Heart right ventricle (tissue), 16 donors: ENCODE measurements around the gene ETFDH. TPM values are rescaled to one million over a fixed set of nuclear protein-coding genes. Genes with fewer than 3 reads are reported as not detected.

Experiments
- ATAC-seq, 8 donors: fragments of 200-7000 bp; cut with Tn5 transposase; one replicate each; pipeline ENCODE4 v1.9.1; 2020; ENCODE audit warnings: mild to moderate bottlenecking in 8 of 8, moderate library complexity in 8 of 8, moderate number of reproducible peaks in 1 of 8
- DNase-seq, 2 donors: peaks; one replicate each; pipeline ENCODE4 v3.0.0-alpha.2; 2020
- H3K27ac ChIP-seq, 10 donors: fragments of 200-600 bp; sonication (generic) in 2 of 10; one replicate each; pipeline versions ENCODE4 v1.5.0 to v1.8.0; 2020 to 2022; ENCODE audit warnings: mild to moderate bottlenecking in 3 of 10
- H3K27me3 ChIP-seq, 7 donors: fragments of 200-600 bp; one replicate each; pipeline ENCODE4 v1.8.0; 2021 to 2022; ENCODE audit warnings: mild to moderate bottlenecking in 2 of 7
- H3K36me3 ChIP-seq, 9 donors: fragments of 200-600 bp; sonication (generic) in 1 of 9; one replicate each; pipeline versions ENCODE4 v1.5.0 to v1.8.0; 2020 to 2022; ENCODE audit warnings: mild to moderate bottlenecking in 2 of 9
- H3K4me1 ChIP-seq, 9 donors: fragments of 200-600 bp; sonication (generic) in 1 of 9; one replicate each; pipeline versions ENCODE4 v1.5.0 to v1.8.0; 2020 to 2022; ENCODE audit warnings: mild to moderate bottlenecking in 4 of 9
- H3K4me3 ChIP-seq, 10 donors: fragments of 200-600 bp; sonication (generic) in 2 of 10; one replicate each; pipeline versions ENCODE4 v1.5.0 to v1.8.0; 2020 to 2022; ENCODE audit warnings: mild to moderate bottlenecking in 7 of 10, moderate library complexity in 2 of 10
- H3K9me3 ChIP-seq, 11 donors: fragments of 200-600 bp in 10 of 11; sonication (generic) in 2 of 11; one replicate each; pipeline versions ENCODE4 v1.5.0 to v1.8.0; 2013 to 2022; ENCODE audit warnings: mild to moderate bottlenecking in 2 of 11, control low read depth in 1 of 11, moderate library complexity in 1 of 11
- WGBS, 2 donors: extraction: QIAGEN DNeasy Blood & Tissue Kit; methylation state at CpG; one replicate each; pipeline ENCODE4 v1.1.7; 2013; ENCODE audit warnings: inconsistent platforms in 1 of 2; 5-methylcytosine and 5-hydroxymethylcytosine counted together
- intact Hi-C, 10 donors: fragments of 100-400 bp; cut with DNase I; formaldehyde crosslinking; loops; one replicate each; pipeline versions ENCODE4 v1.11.1 to v1.14.2; 2022
- polyA plus RNA-seq, 2 donors: library from polyadenylated mRNA; stranded (reverse); fragments of 200-250 nt; gene quantifications; one replicate each; pipeline ENCODE4 v1.2.3, GENCODE V29; 2013
- total RNA-seq, 10 donors: library from RNA; stranded (reverse); fragmentation: NEBNext Ultra II Directional in 3 of 10; extraction: Animal tissue kit (Norgen Biotek cat#: 25700) in 3 of 10; gene quantifications; one replicate each; pipeline versions ENCODE4 v1.2.1 to v1.2.4, GENCODE V29; 2021 to 2023
- TF ChIP-seq, protein P1 (sequence below), 9 donors: fragments of 200-600 bp; sonication (generic) in 2 of 9; IDR thresholded peaks; one replicate each; pipeline versions ENCODE4 v1.5.0 to v1.8.0; 2021 to 2022; ENCODE audit warnings: antibody characterized with exemption in 9 of 9, mild to moderate bottlenecking in 5 of 9, moderate library complexity in 1 of 9
- donor health status: Arrhythmogenic right ventricular cardiomyopathy.
- donor health status: ischemic (EF 13 %, LVEDD 7.1; RV severe dilation, severe dysfunction).
- donor health status: healthy with polysubstance abuse.
- donor health status: DM: no; HTN: yes; CAD: no.
- donor health status: DM: no; HTN: no; CAD: no.
- donor health status: ischemic (EF 25% LVEDD 6.9; RV normal size, moderate dysfunction).
- donor health status: ischemic (EF 25% LVEDD 5.7; RV mildly dilated, moderate dysfunction).
- donor health status: healthy.
- donor health status: DM: yes; HTN: yes; CAD: no.
- donor health status: Ischemic cardiomyopathy.
- donor health status: ischemic (EF 35%, LVEDD 5.7; RV mildly dilated, moderate dysfunction).
- donor health status: nonischemic (EF 11% LVEDD 7.7; RV severe dilation, severe dysfunction).
- donor health status: DM: yes; HTN: yes; CAD: no.
- donor health status: PGD.
- donor health status: ischemic (EF 29% LVEDD 5.4; RV normal size, mild dysfunction).
- donor health status: nonischemic (EF 23%, LVEDD 6.1; RV moderate dilation, normal function).

Gene ETFDH
- total and polyA plus RNA-seq, 12 donors: 47.3 to 305 (median 192) TPM

DNA sequence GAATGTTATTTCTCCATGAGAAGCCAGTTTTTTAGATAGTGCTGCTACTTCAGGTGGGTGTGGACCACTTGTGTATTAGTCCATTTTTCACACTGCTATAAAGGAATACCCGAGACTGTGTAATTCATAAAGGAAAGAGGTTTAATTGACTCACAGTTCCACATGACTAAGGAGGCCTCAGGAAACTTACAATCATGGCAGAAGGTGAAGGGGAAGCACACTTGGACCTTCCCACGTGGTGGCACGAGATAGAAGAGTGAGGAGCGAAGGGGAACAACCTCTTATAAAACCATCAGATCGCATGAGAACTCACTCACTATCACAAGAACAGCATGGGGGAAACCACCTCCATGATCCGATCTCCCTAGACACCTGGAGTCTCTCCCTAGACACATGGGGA is 54.5 kb downstream of the ETFDH start:
- intact Hi-C loops: loop anchor here (5.0 to 10.0 kb wide), 8 partner anchors 41 to 728 kb away; partner anchors contain the start of gene FNIP2 (in 1 of the 10)
- DNase-seq (no peak), ATAC-seq (no peak)
- no peaks in the 10 kb centered on the region for H3K27me3 ChIP-seq
- H3K36me3 ChIP-seq: no peaks in the 10 kb centered on the region
- TF ChIP-seq, protein P1, sequence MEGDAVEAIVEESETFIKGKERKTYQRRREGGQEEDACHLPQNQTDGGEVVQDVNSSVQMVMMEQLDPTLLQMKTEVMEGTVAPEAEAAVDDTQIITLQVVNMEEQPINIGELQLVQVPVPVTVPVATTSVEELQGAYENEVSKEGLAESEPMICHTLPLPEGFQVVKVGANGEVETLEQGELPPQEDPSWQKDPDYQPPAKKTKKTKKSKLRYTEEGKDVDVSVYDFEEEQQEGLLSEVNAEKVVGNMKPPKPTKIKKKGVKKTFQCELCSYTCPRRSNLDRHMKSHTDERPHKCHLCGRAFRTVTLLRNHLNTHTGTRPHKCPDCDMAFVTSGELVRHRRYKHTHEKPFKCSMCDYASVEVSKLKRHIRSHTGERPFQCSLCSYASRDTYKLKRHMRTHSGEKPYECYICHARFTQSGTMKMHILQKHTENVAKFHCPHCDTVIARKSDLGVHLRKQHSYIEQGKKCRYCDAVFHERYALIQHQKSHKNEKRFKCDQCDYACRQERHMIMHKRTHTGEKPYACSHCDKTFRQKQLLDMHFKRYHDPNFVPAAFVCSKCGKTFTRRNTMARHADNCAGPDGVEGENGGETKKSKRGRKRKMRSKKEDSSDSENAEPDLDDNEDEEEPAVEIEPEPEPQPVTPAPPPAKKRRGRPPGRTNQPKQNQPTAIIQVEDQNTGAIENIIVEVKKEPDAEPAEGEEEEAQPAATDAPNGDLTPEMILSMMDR (IDR thresholded peaks at IDR 0.05): no peak
- H3K4me1 ChIP-seq: peaks cover 0 to 21% (median 14%) of the 10 kb centered on the region in 9 donors
- H3K27ac ChIP-seq: no peak overlapping the region
- H3K9me3 ChIP-seq: no peaks in the 10 kb centered on the region
- WGBS, 2 donors: 82 to 86% methylated on average over 6 of the region's 6 CpGs
- no peak overlapping the region for H3K4me3 ChIP-seq

GRCh38 chr4:158728236-158728635 is 56.1 kb downstream of the ETFDH start:
- Histone ChIP-seq H3K27me3 (no peaks in the 10 kb centered on the region), H3K36me3 (no peaks in the 10 kb centered on the region), H3K9me3 (no peaks in the 10 kb centered on the region), H3K4me3 (no peak overlapping the region), H3K27ac (no peak overlapping the region), H3K4me1 (peaks cover 0 to 11% (median 5%) of the 10 kb centered on the region in 9 donors)
- DNase-seq (no peak), ATAC-seq (no peak)
- intact Hi-C loops: loop anchor here (2.0 to 10.0 kb wide), 9 partner anchors 39 to 727 kb away; partner anchors contain the start of gene FNIP2 (in 1 of the 10)
- TF ChIP-seq, protein P1 (IDR thresholded peaks at IDR 0.05): no peak
- 69 to 77% methylated on average over 1 of the region's 1 CpG for WGBS, 2 donors

DNA sequence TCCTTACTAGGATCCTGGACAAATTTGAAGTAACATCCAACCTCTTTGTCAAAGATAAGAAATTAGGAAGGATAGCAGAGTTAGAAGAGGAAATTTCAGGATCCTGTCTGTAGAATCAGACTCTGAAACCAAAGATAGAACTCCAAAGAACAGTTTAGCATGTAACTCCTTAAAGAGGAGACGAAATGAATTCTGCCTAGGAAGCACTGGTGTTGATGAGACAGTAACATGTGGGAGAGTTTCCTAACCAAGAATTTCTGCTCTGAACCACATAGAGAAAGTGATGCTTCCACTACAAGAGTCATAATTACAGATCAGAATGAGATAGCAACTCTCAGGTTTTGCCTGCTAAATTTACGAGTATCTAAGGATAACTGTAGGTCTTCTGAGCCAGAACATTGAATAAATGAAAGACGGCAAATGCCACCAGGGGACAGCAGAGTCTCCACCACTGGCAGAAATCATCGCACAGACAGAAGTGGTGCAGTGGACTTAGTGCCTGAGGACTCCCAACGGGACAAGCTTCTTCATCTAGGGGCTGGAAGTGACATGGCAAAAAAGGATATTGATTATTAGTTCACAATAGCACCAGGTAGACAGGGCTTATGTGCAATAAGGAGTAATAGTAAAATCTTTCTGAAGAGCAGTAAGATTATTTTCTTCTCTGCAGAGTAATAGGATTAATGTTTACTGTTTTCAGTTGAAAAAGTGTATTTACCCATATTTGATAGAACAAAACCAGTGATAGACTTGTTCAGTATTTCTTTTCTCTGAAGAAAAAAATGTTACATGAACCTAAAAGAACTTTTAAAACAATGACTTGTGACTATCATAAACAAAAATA is 57.8 kb downstream of the ETFDH start:
- intact Hi-C loops: loop anchor here (1.0 to 10.0 kb wide), 14 partner anchors 37 to 725 kb away; partner anchors contain the start of gene FNIP2 (in 5 of the 10)
- peak; percentile 41 to 69 for DNase-seq
- no peak overlapping the region for H3K27ac ChIP-seq

GRCh38 chr4:158738866-158739265 is 66.8 kb downstream of the ETFDH start:
- intact Hi-C loops: loop anchor here in 3 of 10 donors (10.0 kb wide), 2 partner anchors 466 to 706 kb away; no protein-coding TSS in a partner anchor
- Histone ChIP-seq H3K9me3 (no peaks in the 10 kb centered on the region), H3K4me1 (no peaks in the 10 kb centered on the region), H3K27me3 (no peaks in the 10 kb centered on the region), H3K36me3 (no peaks in the 10 kb centered on the region), H3K4me3 (no peak overlapping the region), H3K27ac (no peak overlapping the region)
- TF ChIP-seq, protein P1 (IDR thresholded peaks at IDR 0.05): no peak
- ATAC-seq: no peak
- DNase-seq: no peak
- 95 to 97% methylated on average over 2 of the region's 2 CpGs for WGBS, 2 donors

More for the DNA sequence above, 57.8 kb downstream of the ETFDH start:
- Histone ChIP-seq H3K36me3 (no peaks in the 10 kb centered on the region), H3K4me3 (no peak overlapping the region), H3K4me1 (peaks cover 0 to 8% (median 0%) of the 10 kb centered on the region in 9 donors), H3K9me3 (no peaks in the 10 kb centered on the region), H3K27me3 (no peaks in the 10 kb centered on the region)
- TF ChIP-seq, protein P1 (IDR thresholded peaks at IDR 0.05): peak; percentile 84 to 99 (median 87)
- WGBS, 2 donors: 15 to 20% methylated on average over 5 of the region's 5 CpGs
- peak; percentile 89 to 97 (median 96) for ATAC-seq
